HG03378 (cell line): ENCODE measurements around the gene ZNF157.
"Not testable (repeated sequence)": the region's sequence is repeated elsewhere in the genome, so short reads cannot be mapped to it uniquely, and the experiment has no call there.

Source experiments
- ATAC-seq: cut with Tn5 transposase; IDR thresholded peaks from one replicate; pipeline ENCODE4 v1.9.1; 2021; ENCODE audit warnings: mild to moderate bottlenecking, moderate library complexity; ENCODE audit not compliant: unreplicated experiment

Gene ZNF157

DNA sequence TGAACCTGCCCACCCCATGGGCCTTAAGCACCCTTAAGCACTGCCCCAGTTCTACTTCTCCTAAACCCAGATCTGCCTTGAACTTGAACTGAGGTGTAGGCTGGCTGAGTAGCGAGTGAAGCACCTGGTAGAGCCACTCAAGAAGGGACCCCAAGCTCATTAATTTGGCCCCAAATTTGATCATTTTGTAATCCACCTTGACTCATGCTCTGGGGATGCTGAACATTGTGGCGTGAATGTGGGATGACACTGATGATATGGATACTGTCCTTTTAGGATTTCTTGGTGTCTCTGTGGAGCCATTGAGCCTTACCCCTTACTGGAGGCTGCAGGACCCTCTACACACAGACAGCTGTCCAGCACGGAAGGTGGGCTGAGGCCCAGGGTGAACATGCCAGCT is at the start of gene ZNF157:
TSS of gene ZNF157 (plus strand) at position 301 of the 400 bp plus-strand sequence. CDS start at position 392, 91 bp downstream.
- no peak for ATAC-seq

DNA sequence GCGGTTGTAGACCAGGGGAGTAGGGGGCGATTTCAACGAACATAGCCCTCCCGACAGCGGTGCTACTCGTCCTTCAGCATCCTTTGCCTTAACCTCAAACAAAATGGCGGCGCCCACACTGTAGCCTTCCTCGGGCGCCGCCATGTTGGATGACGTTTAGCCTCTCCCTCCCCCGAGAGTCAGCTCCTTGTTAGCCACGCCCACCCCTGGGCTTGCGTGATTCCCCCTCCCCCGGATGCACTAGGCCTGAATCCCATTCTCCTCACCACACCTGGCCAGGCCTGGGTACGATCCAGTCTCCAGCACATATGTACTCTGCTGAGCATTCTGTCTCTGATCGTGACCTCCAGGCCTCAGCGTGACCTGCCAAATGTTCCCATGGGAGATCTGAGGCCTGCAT is 49.0 kb upstream of the ZNF157 start:
- no peak for ATAC-seq

DNA sequence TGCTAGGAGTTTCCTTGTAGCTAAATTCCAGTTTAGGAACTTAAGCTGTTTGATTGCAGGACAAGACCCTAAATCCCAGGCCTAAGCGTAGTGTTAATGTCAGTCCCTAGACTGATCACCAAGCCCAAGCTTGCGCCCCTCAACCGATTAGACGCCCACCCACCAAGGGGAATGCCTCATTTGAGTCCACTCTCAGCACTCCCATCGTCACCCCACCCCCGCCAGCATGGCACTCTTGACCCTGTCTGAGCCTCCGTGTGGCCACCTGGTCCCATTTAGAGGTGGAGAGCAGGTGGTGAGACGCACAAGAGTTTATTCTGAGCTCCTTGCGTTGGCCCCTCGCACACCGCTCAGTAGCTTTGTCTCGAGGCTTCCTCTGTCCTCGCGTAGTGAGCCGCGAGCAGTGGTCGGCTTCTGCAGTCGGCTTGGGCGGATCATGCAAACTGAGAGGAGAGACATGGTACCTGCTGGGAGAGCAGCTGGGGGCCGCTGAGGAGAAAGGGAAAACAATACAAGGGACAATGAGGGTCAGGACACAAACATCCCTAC is 48.5 kb upstream of the ZNF157 start:
- no peak for ATAC-seq

DNA sequence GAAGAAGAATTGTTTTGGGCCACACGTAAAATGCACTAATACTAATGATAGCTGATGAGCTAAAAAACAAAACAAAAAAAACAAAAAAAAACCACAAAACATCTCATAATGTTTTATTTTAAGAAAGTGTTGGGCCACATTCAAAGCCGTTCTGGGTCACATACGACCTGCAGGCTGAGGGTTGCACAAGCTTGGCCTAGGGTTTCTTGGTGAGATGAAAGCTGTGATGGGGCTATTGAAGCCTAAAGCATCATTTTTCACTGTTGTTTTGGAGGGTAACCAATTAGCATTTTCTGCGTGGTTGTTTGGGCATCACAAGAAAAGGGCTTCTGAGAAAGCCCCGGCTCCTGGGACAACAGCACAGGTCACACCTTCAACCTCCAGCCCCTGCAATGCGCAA is 42.5 kb upstream of the ZNF157 start:
- no peak for ATAC-seq

DNA sequence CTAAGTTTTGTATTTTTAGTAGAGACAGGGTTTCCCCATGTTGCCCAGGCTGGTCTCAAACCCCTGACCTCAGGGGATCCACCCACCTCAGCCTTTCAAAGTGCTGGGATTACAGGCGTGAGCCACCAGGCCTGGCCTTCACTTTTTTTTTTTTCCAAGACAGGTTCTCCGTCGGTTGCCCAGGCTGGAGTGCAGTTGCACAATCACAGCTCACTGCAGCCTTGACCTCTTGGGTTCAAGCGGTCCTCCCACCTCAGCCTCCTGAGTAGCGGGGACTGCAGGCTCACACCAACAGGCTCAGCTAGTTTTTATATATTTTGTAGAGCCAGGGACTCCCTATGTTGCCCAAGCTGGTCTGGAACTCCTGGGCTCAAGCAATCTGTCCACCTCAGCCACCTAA is 37.6 kb upstream of the ZNF157 start:
- not testable (repeated sequence) for ATAC-seq

DNA sequence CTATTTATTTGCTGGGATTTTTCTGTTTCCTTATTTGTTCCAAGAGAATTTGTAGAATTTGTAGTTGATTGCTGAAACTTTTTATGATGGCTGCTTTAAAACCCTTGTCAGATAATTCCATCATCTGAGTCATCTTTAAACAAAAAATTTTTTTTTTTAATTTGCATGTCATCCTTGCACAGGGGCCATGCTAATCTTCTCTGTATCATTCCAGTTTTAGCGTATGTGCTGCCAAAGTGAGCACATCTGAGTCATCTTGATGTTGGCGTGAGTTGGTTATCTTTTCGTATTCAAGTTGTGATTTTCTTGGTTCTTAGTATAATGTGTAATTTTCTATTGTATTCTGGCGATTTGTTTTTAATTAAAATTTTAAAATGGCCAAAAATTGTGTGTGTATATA is 18.7 kb upstream of the ZNF157 start:
- ATAC-seq: no peak

DNA sequence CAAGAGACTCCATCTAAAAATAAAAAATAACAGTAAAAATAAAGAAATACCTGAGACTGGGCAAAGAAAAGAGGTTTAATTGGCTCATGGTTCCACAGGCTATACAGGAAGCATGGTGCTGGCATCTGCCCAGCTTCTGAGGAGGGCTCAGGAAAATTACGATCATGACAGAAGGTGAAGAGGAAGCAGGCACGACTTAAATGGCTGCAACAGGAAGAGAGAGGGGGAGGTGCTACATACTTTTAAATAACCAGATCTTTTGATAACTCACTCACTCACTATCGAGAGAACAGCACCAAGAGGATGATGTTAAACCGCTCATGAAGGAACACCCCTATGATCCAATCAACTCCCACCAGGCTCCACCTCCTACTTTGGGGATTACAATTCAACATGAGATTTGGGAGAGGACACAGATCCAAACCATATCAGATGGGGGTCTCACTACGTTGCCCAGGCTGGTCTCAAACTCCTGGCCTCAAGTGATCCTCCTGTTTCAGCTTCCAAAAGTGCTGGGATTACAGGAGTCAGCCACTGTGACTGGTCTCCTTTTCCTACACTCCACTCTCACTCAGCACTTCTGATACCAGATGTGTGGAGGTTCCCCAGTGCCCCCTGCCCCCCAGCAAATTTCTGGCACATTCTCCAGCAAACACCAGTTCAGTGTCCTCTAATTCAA is 11.9 kb upstream of the ZNF157 start:
- no peak for ATAC-seq

DNA sequence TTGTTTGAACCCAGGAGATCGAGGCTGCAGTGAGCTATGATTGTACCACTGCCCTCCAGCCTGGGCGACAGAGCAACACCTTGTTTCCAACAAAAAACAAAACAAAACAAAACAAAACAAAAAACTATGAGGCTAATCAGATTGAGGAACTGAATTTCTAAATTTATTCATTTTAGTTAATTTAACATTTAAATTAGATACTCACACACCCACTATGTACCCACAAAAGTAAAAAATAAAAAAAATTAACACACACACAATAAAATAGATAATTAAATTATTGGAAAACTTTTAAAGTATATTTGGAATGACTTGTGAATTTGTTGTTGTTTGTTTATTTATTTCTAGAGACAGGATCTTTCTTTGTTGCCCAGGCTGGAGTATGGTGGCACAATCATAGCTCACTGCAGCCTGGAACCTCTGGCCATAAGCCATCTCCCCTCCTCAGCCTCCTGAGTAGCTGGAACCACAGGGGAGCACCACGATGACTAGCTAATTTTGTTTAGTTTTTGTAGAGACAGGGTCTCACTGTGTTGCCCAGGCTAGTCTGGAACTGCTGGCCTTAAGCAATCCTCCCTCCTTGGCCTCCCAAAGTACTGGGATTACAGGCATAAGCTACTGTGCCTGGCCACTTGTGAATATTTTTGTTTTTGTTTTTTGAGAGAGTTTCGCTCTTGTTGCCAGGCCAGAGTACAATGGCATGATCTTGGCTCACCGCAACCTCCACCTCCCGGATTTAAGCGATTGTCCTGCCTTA is 9.8 kb upstream of the ZNF157 start:
- ATAC-seq: no peak

DNA sequence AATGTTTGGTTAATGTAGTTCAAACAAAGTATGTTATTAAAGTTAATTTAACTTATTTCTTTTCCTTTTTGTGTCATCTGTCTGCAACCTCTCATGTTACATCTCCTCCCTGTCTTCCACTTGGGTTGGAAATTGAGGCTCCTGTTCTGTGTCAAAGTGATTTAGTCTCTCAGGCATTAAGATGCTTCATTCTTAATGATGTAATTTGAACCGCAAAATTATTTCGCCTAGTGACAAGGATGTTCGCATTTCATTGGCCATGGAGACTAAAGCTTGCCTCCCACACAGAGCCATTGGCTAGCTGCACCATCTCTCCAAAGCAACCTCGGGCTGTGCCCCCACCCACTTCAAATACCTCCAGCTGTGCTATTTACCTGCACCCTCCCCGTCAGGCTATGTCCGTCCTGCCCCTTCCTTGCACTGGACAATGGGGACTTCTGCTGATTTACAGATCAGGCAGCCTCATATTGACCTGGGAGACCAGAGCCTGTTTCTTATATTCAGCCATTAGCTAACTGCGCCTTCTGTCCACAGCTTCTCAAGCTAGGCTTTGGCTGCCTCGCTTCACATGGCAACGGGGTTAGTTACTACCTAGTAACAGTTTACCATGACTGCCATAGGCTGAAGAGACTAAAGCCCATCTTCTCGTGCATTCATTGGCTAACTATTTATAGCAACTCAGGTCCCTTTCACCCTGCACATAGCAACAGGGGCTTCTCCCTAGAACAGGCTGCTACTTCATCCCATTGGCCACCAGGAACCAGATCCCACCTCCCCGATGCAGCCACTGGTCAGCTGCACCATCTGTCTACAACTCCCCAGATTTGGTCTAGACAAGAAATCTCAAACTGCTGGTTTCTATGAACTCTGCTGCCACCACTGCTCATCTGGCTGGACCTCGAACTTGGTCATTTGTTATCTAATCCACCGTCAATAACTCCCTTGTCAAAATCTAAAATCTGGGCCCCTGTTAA is 8.6 kb upstream of the ZNF157 start:
- peak; percentile 88 for ATAC-seq

DNA sequence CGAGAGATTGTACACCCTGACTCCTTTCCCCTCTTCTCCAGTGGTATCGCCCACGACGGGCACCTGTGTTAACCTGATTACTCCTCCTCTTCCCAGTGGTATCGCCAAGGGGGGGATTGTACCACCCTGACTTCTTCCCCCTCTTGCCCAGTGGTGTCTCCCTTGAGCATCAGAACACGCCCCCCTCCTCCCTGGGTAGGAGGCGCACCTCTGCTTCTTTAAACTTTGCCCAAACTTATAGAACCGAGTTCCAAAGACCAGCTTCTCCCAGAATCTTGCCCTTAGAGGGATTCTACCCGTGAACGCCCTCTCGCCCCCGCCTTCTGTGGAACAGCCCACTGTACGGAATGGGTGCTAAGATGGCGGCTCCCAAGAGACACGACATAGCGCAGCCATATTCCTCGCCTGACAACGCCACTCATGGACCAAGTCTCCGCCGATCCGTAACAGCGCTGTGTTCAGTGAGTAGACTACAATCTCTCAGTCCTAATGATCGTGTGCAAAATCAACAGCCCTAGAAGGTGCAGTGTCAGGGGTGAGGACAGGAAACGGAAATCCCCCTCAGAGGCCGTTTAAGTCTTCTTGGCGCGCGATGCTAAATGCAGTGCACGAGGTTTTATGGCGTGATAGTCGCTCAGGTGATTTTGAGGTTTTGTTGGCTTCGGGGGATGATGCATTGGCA is 4.2 kb upstream of the ZNF157 start:
- ATAC-seq: peak; percentile 31

DNA sequence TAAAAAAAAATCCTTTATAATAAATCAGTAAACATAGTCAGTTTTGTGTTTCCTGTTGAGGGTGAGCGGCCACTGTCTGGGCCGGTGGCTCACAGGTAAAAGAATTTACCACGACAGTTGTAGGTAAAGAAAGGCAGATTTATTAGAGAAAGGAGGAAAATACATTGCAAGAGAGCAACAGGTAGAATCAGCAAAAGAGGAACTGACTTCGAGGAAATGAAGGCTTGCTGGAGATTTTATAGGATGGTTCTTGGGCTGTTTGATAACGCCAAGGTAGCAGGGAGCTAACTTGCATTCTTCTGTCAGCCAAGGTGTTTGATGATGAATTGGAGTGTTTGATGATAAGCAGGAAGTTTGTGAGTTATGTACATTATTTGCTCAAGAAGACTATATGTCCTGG is 2.8 kb downstream of the ZNF157 start:
- ATAC-seq: no peak

DNA sequence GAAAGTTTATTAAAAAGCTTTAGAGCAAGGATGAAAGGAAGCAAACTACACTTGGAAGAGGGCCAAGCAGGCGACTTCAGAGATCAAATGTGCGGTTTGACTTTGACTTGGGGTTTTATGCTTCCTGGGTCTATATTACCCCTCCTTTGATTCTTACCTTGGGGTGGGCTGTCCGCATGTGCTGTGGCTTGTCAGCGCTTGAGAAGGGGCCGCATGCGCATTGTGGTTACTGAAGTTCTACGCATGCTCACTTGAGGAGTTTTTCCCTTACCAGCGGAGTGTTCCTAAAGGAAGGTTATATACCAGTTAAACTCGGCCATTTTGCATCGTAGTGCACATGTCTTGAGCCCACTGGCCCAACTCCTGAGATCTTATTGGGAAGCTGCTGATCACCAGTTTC is 9.9 kb downstream of the ZNF157 start:
- ATAC-seq: no peak

DNA sequence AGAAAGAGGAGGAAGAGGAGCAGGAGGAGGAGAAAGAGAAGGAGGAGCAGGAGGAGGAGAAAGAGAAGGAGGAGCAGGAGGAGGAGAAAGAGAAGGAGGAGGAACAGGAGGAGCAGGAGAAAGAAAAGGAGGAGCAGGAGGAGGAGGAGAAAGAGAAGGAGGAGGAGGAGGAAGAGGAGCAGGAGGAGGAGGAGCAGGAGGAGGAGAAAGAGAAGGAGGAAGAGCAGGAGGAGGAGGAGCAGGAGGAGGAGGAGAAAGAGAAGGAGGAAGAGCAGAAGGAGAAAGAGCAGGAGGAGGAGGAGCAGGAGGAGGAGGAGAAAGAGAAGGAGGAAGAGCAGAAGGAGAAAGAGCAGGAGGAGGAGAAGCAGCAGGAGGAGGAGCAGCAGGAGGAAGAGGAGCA is 10.5 kb downstream of the ZNF157 start:
- ATAC-seq: not testable (repeated sequence)

DNA sequence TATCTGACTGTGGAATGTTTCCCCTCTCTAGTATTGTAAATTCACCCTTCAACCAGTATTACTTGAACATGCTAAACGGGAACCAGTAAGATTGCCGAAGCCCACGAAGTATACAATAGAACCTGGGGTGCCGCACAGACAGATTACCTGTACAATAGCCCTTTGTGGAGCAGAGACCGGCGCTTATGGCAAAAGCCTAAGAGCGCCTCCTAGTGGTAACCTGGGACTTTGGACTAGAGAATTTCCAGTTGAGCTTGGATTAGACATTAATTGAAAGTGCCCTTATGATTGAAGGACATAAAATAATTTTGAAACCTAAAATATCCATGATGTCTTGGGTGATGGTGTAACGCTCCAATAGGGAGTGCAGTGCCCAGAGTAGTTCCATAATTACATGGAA is 14.1 kb downstream of the ZNF157 start:
- ATAC-seq: no peak

DNA sequence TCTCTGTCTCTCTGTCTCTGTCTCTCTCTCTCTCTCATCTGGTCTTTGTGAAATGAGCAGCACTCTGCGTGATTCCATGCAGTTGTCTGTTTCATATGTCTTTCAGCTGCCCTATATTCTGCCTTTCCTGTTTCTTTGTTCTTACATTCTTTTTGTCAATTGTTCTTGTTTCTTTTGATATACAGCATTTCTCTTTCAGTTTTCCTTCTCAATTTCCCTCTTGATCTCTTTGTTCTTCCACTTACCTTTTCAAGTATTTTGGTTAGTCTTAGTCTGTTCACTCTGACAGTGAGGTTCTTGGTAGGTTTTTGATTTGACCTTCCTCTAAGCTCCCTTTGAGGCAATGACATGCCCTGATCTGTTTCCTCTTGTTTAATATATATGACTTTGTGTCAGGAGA is 20.4 kb downstream of the ZNF157 start:
- no peak for ATAC-seq

DNA sequence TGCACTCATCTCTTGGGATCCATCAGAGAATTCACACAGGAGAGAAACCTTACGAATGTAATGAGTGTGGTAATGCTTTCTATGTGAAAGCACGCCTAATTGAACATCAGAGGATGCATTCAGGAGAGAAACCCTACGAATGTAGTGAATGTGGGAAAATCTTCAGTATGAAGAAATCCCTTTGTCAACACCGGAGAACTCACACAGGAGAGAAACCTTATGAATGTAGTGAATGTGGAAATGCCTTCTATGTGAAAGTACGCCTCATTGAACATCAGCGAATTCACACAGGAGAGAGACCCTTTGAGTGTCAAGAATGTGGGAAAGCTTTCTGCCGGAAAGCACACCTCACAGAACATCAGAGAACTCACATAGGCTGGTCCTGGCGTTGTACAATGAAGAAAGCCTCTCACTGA is 42.8 kb downstream of the ZNF157 start:
- no peak for ATAC-seq

DNA sequence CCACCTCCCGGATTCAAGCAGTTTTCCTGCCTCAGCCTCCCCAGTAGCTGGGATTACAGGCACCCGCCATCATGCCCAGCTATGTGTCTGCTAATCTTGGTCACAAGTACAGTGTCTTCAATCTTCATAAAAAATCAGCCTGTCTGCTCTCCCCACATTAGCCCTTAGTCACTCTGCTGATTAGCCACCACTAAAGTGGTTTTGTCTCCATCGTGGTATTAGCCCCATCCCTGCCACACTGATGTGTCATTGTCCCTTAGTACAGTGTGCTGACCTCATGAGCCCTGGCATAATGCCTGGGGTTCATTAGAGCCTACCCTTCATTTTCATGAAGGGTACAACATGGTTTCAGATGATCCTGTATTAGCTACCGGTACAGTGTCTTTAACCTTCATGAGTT is 49.9 kb downstream of the ZNF157 start:
- no peak for ATAC-seq

DNA sequence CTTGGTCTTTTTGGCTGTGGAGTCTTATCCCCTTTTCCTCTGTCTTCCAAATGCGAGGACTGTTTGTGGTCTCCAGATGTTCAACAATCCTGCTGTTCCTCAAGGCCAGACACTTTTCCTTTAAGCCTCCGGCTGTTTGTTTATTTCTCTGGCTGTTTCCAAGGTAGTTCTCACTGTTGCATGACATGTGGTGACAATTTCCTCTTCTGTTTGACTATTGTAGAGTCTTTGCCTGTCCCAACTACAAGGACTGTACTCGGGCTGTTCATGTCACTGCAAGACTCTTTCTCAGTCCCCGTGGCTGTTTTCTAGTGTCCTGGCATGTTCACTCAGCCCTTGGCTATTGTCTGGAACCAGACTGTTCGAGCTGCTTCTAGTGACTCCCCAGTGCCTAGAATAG is 50.6 kb downstream of the ZNF157 start:
- no peak for ATAC-seq

DNA sequence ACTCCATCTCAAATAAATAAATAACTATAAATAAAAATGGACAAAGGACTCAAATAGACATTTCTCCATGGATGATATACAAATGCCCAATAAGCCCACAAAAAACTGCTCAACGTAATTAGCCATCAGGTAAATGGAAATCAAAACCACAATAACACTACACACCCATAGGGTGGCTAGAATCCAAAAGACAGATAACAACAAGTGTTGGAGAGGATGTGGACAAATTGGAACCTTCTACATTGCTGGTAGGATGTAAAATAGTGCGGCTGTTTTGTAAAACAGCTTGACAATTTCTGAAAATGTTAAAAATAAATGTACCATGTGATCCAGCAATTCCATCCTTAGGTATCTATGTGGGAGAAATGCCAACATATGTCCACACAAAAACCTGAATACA is 52.1 kb downstream of the ZNF157 start:
- ATAC-seq: no peak

DNA sequence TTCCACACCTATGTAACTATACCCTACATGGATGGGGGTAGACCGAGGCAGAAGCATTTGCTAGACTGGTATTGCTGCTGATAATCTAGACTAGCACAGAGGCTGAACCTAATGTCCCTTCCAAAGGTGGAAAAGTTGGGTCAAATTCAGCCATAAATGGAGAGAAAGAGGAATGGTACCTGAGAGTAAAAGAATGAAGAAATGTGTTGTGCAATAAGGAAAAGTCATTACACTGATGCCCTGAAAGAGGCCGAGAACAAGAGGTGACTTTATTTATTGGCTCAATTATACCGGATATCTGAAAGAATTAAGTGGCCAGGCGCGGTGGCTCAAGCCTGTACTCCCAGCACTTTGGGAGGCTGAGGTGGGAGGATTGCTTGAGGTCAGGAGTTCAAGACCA is 60.5 kb downstream of the ZNF157 start:
- ATAC-seq: no peak

DNA sequence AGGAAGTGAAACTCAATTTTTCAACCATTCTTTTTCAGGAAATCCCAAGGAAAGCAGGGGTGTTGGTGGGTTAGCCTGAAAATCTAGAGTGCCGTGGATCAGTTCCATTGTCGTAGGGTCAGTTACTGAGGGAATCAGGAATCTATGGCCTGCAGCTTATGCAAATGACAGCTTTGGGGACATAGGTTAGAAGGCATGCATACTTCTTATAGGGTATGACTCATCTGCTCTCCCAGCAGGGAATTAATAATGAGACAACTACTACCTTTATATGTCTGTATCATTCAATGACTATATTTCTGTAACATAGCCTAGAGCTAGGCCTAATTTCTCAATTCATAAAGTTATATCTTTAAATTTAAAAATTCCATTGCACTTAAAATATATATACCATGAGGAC is 76.1 kb downstream of the ZNF157 start:
- no peak for ATAC-seq
